Ascending aorta (tissue), 2 donors: ENCODE results near the gene LOX. TPM values are rescaled to one million over a fixed set of nuclear protein-coding genes. Genes with fewer than 3 reads are reported as not detected.
A peak's percentile ranks its signal among the peaks of the same experiment; 100 is the strongest.

Experiments used
- DNase-seq, 2 donors: peaks; one replicate each; pipeline ENCODE4 v3.0.0-alpha.2; 2019; ENCODE audit warnings: low spot score in 2 of 2
- H3K27ac ChIP-seq, 2 donors: fragments of 200-600 bp; sonication (generic); one replicate each; pipeline ENCODE4 v1.5.1; 2016 to 2017; ENCODE audit warnings: mild to moderate bottlenecking in 1 of 2
- H3K27me3 ChIP-seq: fragments of 200-600 bp; sonication (generic); one replicate; pipeline ENCODE4 v1.5.1; 2017
- H3K36me3 ChIP-seq, 2 donors: fragments of 200-600 bp; sonication (generic); one replicate each; pipeline ENCODE4 v1.5.1; 2016
- H3K4me1 ChIP-seq, 2 donors: fragments of 200-600 bp; sonication (generic); one replicate each; pipeline ENCODE4 v1.5.1; 2016 to 2017; ENCODE audit warnings: mild to moderate bottlenecking in 1 of 2
- H3K4me3 ChIP-seq, 2 donors: fragments of 200-600 bp; sonication (generic); one replicate each; pipeline ENCODE4 v1.5.1; 2016 to 2017; ENCODE audit warnings: mild to moderate bottlenecking in 1 of 2
- H3K9me3 ChIP-seq, 2 donors: fragments of 200-600 bp; sonication (generic); one replicate each; pipeline ENCODE4 v1.5.1; 2016
- CTCF ChIP-seq, 3 experiments: fragments of 200-600 bp in 2 of 3; fragments of 450-650 bp in 1 of 3; sonication (generic) in 2 of 3; IDR thresholded peaks; one replicate each; pipeline ENCODE4 v1.5.1; 2016 to 2019; ENCODE audit warnings: antibody characterized with exemption in 3 of 3, mild to moderate bottlenecking in 1 of 3, moderate library complexity in 1 of 3
- intact Hi-C: fragments of 100-400 bp; cut with DNase I; formaldehyde crosslinking; loops from one replicate; pipeline ENCODE4 v1.15.1; 2023
- total RNA-seq: library from RNA; depleted of rRNA; stranded (reverse); fragments of >200 nt; gene quantifications from one replicate; pipeline ENCODE4 v1.1.0, GENCODE V29; 2016

The LOX gene
- 48.1 TPM for total RNA-seq

GRCh38 chr5:122078116-122079110, at the start of gene LOX:
Gene LOX, minus strand, starts transcription at chr5:122078259. Its CDS starts 274 bp downstream, at chr5:122077985.
- intact Hi-C loops, result loop anchor here (1.0 to 10.0 kb wide), 5 partner anchors 74 to 236 kb away; partner anchors contain the start of genes SNCAIP and SRFBP1
- H3K36me3 ChIP-seq, result peaks cover 0 to 3% of the 10 kb centered on the region in 2 donors
- H3K9me3 ChIP-seq, result no peaks in the 10 kb centered on the region
- peak within 1 kb of the TSS; percentile 65 to 99 for H3K4me3 ChIP-seq
- TF ChIP-seq CTCF (IDR thresholded peaks at IDR 0.05), result no peak
- peak within 1 kb of the TSS; percentile 91 to 94 for H3K27ac ChIP-seq
- H3K27me3 ChIP-seq, result no peaks in the 10 kb centered on the region
- H3K4me1 ChIP-seq, result peaks cover 7 to 13% of the 10 kb centered on the region in 2 donors
- peak; percentile 70 to 94 for DNase-seq

DNA sequence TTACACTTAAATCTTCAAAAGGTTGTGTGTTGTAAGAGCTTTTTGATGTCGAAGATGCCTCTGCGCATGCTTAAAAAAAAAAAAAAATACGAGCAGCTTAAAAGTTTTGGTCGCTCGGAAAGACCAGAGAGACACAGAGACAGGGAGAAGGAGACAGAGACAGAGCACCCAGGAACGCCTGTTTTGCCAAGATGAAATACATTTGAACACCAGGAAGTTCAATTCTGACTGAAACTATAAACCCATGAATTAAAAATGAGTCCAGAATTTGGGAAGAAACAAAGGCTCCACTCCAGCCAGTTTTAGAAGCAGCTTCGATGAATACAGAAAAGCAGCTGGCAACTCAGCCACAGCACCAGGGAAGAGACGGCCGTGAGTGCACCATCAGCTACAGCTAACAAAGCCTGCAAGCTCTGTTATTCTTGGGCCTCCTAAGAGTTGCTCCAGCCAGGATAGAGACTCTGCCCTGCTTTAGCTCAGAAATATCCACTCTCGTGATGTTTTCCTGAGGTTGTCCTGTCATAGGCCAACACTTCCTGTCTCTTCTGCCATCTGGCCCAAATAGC, 48.8 kb upstream of the LOX start:
- intact Hi-C loops, result no loop called here
- peaks cover 0 to 7% of the 10 kb centered on the region in 2 donors for H3K4me1 ChIP-seq
- H3K27ac ChIP-seq, result peak overlapping the region; percentile 66 to 67
- H3K27me3 ChIP-seq, result no peaks in the 10 kb centered on the region
- H3K4me3 ChIP-seq, result peak overlapping the region in 1 of 2 donors; percentile 31
- H3K9me3 ChIP-seq, result no peaks in the 10 kb centered on the region
- no peaks in the 10 kb centered on the region for H3K36me3 ChIP-seq
- DNase-seq, result no peak
- TF ChIP-seq CTCF (IDR thresholded peaks at IDR 0.05), result no peak

GRCh38 chr5:122126177-122126755, 48.2 kb upstream of the LOX start:
- H3K4me1 ChIP-seq, result peaks cover 0 to 7% of the 10 kb centered on the region in 2 donors
- DNase-seq, result no peak
- H3K27ac ChIP-seq, result peak overlapping the region; percentile 66 to 67
- no peaks in the 10 kb centered on the region for H3K27me3 ChIP-seq
- no peaks in the 10 kb centered on the region for H3K36me3 ChIP-seq
- H3K4me3 ChIP-seq, result peak overlapping the region in 1 of 2 donors; percentile 31
- no peaks in the 10 kb centered on the region for H3K9me3 ChIP-seq
- intact Hi-C loops, result no loop called here
- TF ChIP-seq CTCF (IDR thresholded peaks at IDR 0.05), result no peak

- H3K27me3 ChIP-seq, result no peaks in the 10 kb centered on the region
- no peak for DNase-seq
- TF ChIP-seq CTCF (IDR thresholded peaks at IDR 0.05), result no peak
- H3K4me1 ChIP-seq, result peaks cover 0 to 7% of the 10 kb centered on the region in 2 donors
- H3K9me3 ChIP-seq, result no peaks in the 10 kb centered on the region
- no peak overlapping the region for H3K4me3 ChIP-seq
- no peaks in the 10 kb centered on the region for H3K36me3 ChIP-seq
- intact Hi-C loops, result no loop called here
- no peak overlapping the region for H3K27ac ChIP-seq
These were observed 46.7 kb upstream of the LOX start for GRCh38 chr5:122124766-122125165.

- no peak for DNase-seq
- peaks cover 0 to 4% of the 10 kb centered on the region in 2 donors for H3K4me1 ChIP-seq
- no peak for TF ChIP-seq CTCF (IDR thresholded peaks at IDR 0.05)
- H3K9me3 ChIP-seq, result no peaks in the 10 kb centered on the region
- no peaks in the 10 kb centered on the region for H3K27me3 ChIP-seq
- no peak overlapping the region for H3K4me3 ChIP-seq
- no peak overlapping the region for H3K27ac ChIP-seq
- no peaks in the 10 kb centered on the region for H3K36me3 ChIP-seq
- intact Hi-C loops, result no loop called here
These were observed 43.7 kb upstream of the LOX start for GRCh38 chr5:122121479-122122465.
